ENCODE data around the gene IFT88.

The IFT88 gene

GRCh38 chr13:20565115-20565736 lies 1.7 kb upstream of the IFT88 start:
- no peak for DNase-seq (ENCODE audit: low spot score)

GRCh38 chr13:20566468-20566897 lies 474 bp upstream of the IFT88 start:
- no peak for DNase-seq (ENCODE audit: low spot score)

DNA sequence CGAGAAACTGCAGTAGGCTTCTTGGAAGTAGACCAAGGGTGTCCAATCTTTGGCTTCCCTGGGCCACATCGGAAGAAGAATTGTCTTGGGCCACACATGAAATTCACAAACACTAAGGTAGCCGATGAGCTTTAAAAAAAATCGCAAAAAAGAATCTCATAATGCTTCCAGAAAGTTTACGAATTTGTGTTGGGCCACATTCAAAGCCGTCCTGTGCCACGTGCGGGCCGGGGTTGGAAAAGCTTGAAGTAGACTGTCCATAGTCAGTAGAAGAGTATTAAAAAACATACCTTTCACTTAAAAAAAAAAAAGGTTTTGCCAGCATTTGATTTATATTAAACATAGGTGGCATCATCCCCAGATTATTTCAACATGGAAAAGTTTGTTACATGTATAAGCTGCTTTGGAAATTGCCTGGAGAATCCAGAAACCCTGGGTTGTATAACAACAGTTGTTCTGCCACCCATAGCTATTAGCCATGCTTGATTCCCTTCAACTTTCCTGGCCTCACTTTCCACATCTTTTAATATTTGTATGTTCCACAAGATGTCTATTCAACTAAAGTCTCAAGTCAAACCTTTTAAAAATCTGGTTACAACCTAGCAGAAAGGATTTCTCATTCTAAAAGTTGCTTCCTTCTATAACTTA lies 1.0 kb downstream of the IFT88 start:
- no peak for DNase-seq (ENCODE audit: low spot score)

DNA sequence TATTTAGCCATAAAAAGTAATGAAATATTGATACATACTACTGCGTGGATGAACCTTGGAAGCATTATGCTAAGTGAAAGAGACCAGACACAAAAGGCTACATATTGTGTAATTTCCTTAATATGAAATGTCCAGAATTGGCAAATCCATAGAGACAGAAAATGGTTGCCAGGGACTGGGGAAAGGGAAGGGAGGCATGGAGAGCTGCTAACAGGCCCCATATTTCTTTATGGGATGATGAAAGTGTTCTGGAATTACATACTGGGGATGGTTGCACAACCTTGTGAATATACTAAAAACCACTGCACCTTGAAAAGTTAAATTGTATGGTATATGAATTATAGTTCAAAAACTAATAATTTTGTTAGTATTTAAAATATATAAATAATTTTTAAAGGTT lies 3.6 kb downstream of the IFT88 start:
- DNase-seq (ENCODE audit: low spot score), result no peak

DNA sequence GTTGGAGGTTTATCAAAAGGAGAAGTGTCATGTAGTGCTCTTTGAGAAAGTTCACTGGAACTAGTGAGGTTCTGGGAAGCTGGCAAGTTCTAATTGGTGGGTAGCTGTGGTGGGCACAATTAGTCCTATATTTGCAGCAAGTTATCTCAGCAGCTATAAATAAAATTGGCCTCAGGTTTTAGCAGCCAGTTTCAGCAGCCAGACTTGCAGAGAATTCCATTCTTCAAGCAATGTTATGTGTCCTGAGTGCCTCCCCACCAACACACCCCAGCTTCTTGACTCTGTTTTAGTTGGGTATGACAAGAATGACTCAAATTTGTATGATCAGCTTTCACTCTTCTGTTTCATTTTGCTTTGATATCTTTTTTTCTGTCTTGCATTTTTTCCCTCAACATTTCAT lies 4.7 kb downstream of the IFT88 start:
- no peak for DNase-seq (ENCODE audit: low spot score)

DNA sequence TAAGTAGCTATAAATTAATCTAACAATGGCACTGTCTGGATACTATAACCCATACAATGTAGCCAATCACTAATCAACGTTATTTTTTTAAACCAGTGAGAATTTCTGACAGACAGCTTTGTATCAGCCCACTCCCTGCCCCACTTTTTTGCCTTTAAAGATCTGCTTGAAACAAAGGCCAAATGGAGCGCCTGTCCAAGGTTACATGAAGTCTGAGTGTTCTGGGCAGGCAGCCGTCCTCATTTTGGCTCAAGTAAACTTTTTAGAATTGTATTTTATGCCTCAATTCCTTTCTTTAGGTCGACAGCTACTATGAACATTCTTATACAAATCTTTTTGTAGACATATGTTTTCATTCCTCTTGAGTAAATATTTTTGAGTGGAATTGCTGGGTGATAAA lies 6.2 kb downstream of the IFT88 start:
- DNase-seq (ENCODE audit: low spot score), result no peak

- DNase-seq (ENCODE audit: low spot score), result no peak
These were observed 6.7 kb downstream of the IFT88 start for GRCh38 chr13:20573636-20574035.

GRCh38 chr13:20579191-20579590 lies 12.2 kb downstream of the IFT88 start:
- no peak for DNase-seq (ENCODE audit: low spot score)

DNA sequence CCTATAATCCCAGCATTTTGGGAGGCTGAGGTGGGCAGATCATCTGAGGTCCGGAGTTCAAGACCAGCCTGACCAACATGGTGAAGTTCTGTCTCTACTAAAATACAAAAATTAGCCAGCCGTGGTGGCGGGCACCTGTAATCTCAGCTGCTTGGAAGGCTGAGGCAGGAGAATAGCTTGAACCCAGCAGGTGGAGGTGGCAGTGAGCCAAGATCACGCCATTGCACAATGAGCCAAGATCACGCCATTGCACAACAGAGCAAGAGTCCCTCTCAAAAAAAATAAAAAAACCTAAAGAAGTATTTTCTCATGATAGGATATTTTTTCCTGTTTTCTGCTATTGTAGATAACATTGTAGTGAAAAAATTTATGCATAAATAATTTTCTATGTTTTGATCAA lies 13.3 kb downstream of the IFT88 start:
- no peak for DNase-seq (ENCODE audit: low spot score)

DNA sequence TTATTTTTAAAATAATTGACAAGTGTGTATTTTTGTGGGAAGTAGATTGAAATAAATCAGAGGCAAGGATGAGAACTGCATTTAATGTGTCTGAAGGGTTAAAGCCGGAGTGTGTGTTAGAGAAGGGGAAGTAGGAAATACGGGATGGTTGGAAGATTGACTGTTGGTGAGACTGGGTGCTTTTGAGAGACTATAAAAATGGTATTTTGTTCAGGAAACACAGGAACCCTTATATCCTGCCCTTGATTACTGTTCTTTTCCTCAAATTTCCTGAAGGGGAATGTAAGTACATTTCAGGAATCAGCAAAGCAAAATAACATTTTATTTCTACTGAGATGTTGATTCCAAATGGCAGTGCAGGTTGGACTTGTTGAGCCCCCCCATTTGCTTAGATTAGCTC lies 15.1 kb downstream of the IFT88 start:
- DNase-seq (ENCODE audit: low spot score), result no peak

DNA sequence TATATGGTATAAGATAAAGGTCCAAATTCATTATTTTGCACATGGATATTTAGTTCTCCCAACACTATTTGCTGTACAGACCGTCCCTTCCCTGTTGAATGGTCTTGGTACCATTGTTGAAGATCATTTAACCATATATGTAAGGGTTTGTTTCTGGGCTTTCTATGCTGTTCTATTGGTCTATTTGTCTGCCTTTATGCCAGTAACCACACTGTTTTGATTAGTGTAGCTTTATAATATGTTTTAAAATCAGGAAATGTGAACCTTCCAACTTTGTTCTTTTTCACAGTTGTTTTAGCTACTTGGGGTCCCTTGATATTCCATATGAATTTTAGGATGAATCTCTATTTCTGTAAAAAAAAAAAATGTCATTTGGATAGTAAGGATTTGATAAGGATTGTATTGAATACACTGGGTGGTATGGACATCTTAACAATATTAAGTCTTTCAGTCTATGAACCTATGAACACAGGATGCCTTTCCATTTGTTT lies 16.9 kb downstream of the IFT88 start:
- no peak for DNase-seq (ENCODE audit: low spot score)

DNA sequence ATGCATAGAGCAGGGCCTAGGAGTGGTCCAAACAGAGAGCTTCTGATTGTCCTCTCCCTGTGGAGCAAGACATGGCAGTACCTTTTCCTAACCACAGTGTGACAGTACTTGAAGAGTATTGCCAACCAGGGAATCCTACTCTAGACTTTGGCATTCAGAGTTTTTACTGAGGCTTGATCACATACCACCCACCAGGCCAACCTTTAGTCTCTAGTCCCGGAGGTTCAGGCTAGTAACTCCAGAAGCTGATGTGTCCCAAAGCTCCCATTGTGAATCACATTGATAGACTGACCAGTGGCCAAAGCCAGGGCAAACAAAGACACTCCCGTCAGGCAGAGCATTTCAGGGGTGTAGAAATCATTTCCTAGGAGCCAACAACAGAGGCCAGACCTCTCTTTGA lies 18.4 kb downstream of the IFT88 start:
- no peak for DNase-seq (ENCODE audit: low spot score)

DNA sequence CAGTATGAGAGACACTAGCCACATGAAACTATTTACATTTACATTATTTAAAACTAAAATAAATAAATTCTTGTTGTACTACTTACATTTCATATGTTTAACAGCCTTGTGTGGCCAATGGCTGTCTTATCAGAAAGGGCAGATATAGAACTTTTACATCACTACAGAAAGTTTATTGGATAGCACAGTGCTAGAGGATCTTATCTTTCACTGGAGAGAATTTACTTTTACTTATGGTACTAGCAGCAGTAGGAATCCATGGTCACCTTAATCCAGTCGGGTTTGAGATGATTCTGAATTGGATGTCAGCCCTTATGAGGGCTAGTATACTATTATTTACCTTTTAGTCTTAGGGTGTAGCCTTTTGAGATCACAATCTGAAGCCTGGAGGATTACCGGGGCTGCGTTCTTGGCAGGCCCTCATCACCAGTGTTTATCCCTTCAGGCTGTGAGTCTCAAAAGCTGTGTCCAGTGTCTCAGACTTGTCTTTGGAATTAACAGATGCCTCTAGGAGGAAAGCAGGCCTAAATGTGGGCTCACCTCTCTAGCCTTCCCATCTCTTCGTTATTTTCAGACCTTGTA lies 21.7 kb downstream of the IFT88 start:
- DNase-seq (ENCODE audit: low spot score), result no peak

GRCh38 chr13:20590561-20590960 lies 23.6 kb downstream of the IFT88 start:
- DNase-seq (ENCODE audit: low spot score), result no peak

- no peak for DNase-seq (ENCODE audit: low spot score)
These were observed 25.6 kb downstream of the IFT88 start for GRCh38 chr13:20592606-20593005.

DNA sequence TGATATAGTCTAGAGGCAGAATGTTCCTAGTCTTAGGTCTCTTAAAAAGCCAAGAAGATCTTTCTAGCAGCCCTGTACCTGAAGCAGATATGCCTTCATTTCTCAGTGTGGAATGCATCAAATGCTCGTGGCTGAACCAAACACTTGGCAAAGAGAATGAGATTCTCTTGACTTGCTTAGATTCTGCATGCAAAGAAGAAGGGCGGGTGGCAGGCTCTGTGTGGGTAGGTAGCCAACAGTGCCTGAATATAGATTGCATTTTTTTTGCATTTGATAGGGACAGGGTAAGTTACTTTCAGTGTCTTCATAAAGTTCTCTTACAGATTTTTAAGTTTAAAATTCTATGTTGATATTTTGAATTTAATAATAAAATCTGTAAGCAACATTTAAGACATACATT lies 27.3 kb downstream of the IFT88 start:
- no peak for DNase-seq (ENCODE audit: low spot score)

DNA sequence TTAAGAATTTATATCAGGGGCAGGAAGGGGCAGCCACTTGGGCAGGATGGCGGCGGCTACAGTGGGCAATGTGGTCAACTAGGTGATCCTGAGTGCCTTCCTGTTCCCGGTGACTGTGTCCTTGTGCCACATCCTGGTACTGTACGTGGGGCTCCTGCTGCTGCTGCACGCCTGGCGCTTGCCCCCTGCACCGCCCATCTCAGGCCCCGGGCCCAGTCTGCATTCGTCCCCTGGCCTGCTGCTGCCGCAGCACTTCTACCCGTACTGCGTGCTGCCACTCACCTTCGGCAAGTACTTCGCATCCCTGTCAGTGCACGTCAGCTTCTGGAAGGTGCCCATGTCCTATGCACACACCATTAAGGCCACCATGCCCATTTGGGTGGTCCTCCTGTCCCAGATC lies 40.1 kb downstream of the IFT88 start:
- no peak for DNase-seq (ENCODE audit: low spot score)

DNA sequence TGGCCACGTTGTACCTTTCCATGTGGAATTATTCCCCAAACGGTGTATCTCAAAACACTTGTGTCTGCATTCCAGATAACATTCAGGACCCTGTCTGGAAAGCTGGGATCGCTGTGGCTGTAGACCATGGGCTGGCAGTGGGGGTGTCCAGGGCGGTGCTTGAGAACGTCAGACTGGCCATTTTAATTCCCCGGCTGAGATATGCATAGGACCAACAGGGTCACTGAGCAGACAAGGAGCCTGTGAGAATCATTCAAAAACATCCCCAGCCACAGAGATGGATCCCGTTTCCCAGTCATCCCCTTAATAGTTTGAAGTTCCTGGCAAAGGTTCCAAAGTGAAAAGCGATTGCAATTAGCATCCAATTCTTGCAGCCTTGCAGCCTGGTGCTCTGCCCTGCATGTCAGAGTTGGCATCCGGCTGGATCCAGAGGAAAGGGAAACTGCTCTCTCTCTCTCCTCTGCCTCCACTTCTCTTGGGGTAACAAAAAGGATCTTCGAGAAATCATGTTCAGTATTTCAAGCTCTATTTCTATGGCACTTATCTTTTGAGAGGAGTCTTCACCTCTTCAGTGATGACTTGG lies 41.6 kb downstream of the IFT88 start:
- DNase-seq (ENCODE audit: low spot score), result no peak

- no peak for DNase-seq (ENCODE audit: low spot score)
These were observed 42.2 kb downstream of the IFT88 start for GRCh38 chr13:20609145-20609544.

GRCh38 chr13:20610006-20610405 lies 43.0 kb downstream of the IFT88 start:
- no peak for DNase-seq (ENCODE audit: low spot score)

DNA sequence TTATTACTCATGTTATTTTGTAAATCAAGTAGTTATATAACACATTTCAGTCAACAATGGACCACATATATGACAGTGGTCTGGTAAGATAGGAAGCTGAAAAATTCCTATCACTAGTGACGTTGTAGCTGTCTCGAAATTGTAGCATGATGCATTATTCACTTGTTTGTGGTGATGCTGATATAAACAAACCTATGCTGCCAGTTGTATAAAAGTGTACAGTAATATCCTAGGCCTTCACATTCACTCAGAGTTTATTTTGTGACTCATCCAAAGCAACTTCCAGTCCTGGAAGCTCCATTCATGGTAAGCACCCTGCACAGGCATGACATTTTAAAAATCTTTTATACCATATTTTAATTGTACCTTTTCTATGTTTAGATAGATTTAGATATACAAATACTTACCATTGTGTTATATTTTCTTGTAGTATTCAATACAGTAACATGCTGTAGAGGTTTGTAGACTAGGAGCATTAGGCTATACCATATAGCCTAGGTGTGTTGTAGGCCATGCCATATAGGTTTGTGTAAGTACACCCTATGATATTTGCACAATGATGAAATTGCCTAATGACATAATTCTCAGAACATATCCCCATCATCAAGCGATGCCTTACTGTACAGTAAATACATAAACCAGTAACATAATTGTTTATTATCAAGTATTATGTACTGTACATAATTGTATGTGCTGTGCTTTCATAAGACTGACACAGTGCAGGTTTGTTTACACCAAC lies 49.3 kb downstream of the IFT88 start:
- no peak for DNase-seq (ENCODE audit: low spot score)

GRCh38 chr13:20623000-20623399 lies 56.0 kb downstream of the IFT88 start:
- DNase-seq (ENCODE audit: low spot score), result no peak

GRCh38 chr13:20624213-20624612 lies 57.3 kb downstream of the IFT88 start:
- DNase-seq (ENCODE audit: low spot score), result no peak

Data from hematopoietic multipotent progenitor cell treated with erythropoietin and hydrocortisone succinate and interleukin-3 and kit ligand, for 17 days (in vitro differentiated cells).